ENCODE results near the gene AGAP1. TPM values are rescaled to one million over a fixed set of nuclear protein-coding genes. Genes with fewer than 3 reads are reported as not detected.

Gene AGAP1
- total RNA-seq, 2 experiments from 2014 or later, result 0.89 to 0.97 TPM

DNA sequence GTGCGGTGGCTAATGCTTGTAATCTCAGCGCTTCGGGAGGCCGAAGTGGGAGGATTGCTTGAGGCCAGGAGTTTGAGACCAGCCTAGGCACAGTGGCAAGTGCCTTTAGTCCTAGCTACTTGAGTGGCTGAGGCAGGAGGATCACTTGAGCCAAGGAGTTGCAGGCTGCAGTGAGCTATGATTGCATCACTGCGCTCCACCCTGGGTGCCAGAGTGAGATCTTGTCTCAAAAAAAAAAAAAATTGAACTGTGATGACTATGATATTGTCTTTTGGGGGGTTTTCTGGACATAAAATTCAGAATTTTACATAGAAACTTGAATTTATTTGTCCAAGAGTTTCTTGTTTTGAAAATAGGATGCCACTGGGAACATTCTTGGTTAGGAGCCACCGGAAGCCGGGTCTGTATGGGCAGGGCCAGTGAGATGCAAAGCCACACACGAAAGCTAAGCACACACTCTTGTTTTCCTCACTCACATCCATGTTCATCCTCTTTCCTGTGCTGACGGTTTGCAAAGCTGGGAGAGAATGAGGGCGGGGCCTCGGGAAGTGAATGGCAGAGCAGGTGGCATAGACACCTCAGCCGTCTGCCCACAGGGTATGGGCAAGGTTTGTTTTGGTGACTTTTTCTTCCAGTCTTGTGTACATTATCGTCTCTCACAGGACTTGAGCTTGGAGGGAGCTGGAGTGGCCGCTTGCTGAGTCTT is 12.6 kb downstream of the AGAP1 start:
- POLR2A ChIA-PET, result no interaction called here
- peaks cover 12% of the 10 kb centered on the region for H3K4me1 Mint-ChIP-seq
- H3K27me3 Mint-ChIP-seq, result peaks cover 15% of the 10 kb centered on the region
- no peak overlapping the region for H3K27ac Mint-ChIP-seq
- CTCF ChIA-PET, result interaction anchor here (0.6 kb wide), 2 partner anchors 91 to 907 kb away, joined by 3 read pairs; no protein-coding TSS in a partner anchor
- peaks cover 3% of the 10 kb centered on the region for H3K9me3 Mint-ChIP-seq
- H3K36me3 Mint-ChIP-seq (ENCODE audit: low read depth), result no peaks in the 10 kb centered on the region
- no peak overlapping the region for H3K4me3 Mint-ChIP-seq
- no peak for DNase-seq

DNA sequence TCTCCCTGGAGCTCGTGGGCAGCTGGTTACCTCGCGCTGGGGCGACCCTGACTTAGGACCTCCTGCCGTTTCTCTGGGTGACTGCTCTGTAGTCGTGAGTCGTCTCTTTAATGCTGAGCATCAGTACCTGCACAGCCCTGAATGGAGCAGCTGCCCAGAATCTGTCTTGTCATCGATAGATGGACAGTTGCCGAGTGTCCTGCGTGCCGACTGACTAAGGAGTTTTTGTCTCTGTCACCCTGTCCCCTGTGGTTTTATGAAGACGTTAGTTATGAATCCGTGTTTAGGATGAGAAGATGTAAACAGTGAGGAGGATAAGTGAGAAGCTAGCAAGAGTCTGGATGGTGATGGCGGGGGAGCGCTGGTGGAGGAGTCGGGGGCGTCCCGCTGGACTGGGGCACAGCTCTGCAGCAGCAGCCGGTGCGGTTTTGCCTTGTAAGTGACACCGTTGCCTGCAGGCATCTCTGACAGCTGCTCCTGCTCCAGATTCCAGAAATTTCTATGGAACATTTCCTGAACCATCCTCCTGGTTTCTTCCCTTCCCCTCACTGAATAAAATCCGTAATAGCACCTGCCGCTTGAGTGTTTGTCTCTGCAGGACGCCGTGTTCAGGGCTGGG is 13.3 kb downstream of the AGAP1 start:
- DNase-seq, result no peak
- Mint-ChIP-seq H3K27ac (no peak overlapping the region), H3K4me1 (peaks cover 5% of the 10 kb centered on the region), H3K27me3 (peaks cover 11% of the 10 kb centered on the region), H3K36me3 (ENCODE audit: low read depth) (no peaks in the 10 kb centered on the region), H3K4me3 (no peak overlapping the region), H3K9me3 (peaks cover 3% of the 10 kb centered on the region)
- ChIA-PET CTCF (interaction anchor here (0.6 kb wide), 1 partner anchor 908 kb away, joined by 3 read pairs; no protein-coding TSS in a partner anchor), POLR2A (no interaction called here)

DNA sequence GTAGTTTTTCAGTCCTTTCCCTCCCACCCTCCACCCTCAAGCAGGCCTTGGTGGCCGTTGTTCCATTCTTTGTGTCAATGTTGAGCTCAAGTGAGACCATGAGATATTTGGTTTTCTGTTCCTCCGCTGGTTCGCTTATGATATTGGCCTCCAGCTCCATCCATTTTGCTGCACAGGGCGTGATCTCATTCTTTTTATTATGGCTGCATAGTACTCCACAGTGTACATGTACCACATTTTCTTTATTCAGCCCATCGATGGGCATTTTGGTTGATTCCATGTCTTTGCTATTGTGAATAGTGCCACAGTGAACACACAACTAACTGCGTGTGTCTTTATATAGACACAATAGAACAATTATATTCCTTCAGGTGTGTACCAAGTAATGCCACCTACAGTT is 14.1 kb downstream of the AGAP1 start:
- peaks cover 4% of the 10 kb centered on the region for H3K27me3 Mint-ChIP-seq
- ChIA-PET POLR2A (no interaction called here), CTCF (no interaction called here)
- H3K36me3 Mint-ChIP-seq (ENCODE audit: low read depth), result no peaks in the 10 kb centered on the region
- peaks cover 3% of the 10 kb centered on the region for H3K9me3 Mint-ChIP-seq
- no peak for DNase-seq
- H3K27ac Mint-ChIP-seq, result no peak overlapping the region
- H3K4me3 Mint-ChIP-seq, result no peak overlapping the region
- no peaks in the 10 kb centered on the region for H3K4me1 Mint-ChIP-seq

DNA sequence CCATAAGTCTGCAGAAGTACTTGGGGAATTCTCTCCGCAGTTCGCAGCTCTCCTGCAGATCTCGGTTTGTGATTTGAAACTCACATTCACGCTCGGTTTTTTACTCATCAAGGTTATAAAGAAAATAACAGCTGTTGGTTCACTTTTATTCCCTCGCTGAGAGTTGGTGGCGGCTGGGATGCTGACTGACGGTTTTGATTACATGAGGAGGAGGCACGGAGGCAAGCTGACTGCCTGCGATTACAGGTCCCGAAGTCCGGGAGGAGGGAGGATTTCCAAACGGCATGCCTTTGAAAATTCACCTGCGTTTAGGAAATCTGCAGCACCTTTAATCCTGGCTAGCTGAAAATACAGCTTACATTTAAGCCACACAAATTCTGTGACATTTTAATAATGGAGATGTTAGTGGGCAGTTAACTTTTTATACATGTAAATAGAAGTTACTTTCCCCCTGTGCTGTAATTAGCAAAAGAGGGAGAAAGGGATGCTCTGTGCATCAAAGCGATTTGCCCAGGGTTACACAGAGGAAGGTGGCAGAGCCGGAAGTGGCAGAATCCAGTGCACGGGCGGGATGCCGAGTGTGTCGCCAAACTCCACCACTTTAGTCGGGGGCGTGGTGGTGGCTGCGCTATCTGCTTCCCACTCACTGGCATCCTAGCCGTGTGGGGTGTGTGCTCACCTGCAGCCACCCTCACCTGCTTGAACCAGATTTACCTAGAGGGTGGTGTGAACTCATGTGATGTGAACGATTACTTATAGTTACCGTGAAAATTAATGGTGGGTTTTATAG is 14.7 kb downstream of the AGAP1 start:
- Mint-ChIP-seq H3K27ac (no peak overlapping the region), H3K36me3 (ENCODE audit: low read depth) (no peaks in the 10 kb centered on the region), H3K4me3 (no peak overlapping the region), H3K27me3 (no peaks in the 10 kb centered on the region), H3K9me3 (peaks cover 3% of the 10 kb centered on the region), H3K4me1 (no peaks in the 10 kb centered on the region)
- ChIA-PET POLR2A (no interaction called here), CTCF (no interaction called here)
- DNase-seq, result no peak

DNA sequence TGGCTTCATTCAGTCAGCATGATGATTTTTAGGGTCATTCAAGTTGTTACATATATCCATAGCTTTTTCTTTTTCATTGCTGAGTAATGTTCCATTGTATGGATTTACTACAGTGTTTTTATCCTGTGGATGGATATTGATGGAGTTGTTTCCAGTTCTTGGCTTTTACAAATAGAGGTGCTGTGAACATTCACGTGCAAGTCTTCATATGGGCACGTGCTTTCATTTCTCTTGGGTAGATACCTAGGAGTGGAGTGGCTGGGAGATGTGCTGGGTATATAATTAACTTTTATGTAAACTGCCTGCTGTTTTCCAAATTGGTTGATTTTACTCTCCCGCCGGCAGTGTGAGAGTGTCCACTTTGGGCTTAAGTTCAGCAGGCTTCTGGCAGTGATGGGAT is 16.5 kb downstream of the AGAP1 start:
- H3K27me3 Mint-ChIP-seq, result no peaks in the 10 kb centered on the region
- DNase-seq, result no peak
- ChIA-PET POLR2A (no interaction called here), CTCF (no interaction called here)
- no peak overlapping the region for H3K27ac Mint-ChIP-seq
- no peak overlapping the region for H3K4me3 Mint-ChIP-seq
- H3K9me3 Mint-ChIP-seq, result peaks cover 3% of the 10 kb centered on the region
- H3K36me3 Mint-ChIP-seq (ENCODE audit: low read depth), result no peaks in the 10 kb centered on the region
- H3K4me1 Mint-ChIP-seq, result no peaks in the 10 kb centered on the region

DNA sequence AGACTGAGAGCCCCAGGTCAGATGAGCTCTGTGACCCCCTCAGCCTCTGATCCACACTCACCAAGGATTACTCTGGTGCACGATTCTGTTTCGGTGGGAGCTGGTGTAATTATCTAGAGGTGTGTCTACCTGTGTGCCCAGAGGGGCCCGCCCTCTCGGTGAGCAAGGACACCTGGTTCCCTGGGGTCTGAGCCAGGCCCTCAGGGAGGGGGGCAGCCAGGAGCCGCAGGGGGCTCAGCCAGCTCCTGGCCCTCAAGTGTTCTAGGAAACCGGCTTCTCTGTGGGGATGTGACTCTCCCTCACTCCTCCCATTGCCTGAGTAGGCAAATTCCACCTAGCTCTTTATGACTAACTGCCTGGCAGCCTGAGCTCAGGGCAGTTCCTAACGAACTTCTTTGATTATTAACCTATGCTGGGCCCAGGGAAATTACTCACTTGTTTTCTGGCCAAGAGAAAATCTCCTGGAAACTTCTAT is 17.4 kb downstream of the AGAP1 start:
- Mint-ChIP-seq H3K27ac (no peak overlapping the region), H3K27me3 (no peaks in the 10 kb centered on the region), H3K36me3 (ENCODE audit: low read depth) (no peaks in the 10 kb centered on the region), H3K4me1 (no peaks in the 10 kb centered on the region), H3K4me3 (no peak overlapping the region), H3K9me3 (peaks cover 3% of the 10 kb centered on the region)
- POLR2A ChIA-PET, result no interaction called here
- CTCF ChIA-PET, result no interaction called here
- no peak for DNase-seq

- DNase-seq, result no peak
- H3K9me3 Mint-ChIP-seq, result peaks cover 3% of the 10 kb centered on the region
- no peak overlapping the region for H3K4me3 Mint-ChIP-seq
- H3K4me1 Mint-ChIP-seq, result no peaks in the 10 kb centered on the region
- ChIA-PET CTCF (no interaction called here), POLR2A (no interaction called here)
- no peak overlapping the region for H3K27ac Mint-ChIP-seq
- H3K36me3 Mint-ChIP-seq (ENCODE audit: low read depth), result no peaks in the 10 kb centered on the region
- no peaks in the 10 kb centered on the region for H3K27me3 Mint-ChIP-seq
Observed at GRCh38 chr2:235511751-235512698, 18.2 kb downstream of the AGAP1 start.

DNA sequence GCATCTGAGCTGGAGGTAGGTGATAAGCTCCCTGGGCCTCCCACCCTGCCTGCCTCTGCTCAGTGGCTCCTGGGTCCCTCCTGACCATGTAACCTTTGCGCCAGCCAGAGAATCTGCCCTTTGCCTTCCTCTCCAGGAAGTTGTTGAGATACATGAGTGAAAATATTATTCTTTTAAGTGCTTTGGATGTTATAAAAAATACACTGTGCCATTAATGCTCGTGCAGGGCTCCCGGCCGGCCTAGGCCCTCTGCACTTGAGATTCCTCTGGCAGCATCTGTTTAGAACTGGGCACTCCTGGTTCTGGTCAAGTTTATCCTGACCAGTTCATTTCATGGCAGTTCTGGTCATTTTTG is 18.8 kb downstream of the AGAP1 start:
- DNase-seq, result no peak

DNA sequence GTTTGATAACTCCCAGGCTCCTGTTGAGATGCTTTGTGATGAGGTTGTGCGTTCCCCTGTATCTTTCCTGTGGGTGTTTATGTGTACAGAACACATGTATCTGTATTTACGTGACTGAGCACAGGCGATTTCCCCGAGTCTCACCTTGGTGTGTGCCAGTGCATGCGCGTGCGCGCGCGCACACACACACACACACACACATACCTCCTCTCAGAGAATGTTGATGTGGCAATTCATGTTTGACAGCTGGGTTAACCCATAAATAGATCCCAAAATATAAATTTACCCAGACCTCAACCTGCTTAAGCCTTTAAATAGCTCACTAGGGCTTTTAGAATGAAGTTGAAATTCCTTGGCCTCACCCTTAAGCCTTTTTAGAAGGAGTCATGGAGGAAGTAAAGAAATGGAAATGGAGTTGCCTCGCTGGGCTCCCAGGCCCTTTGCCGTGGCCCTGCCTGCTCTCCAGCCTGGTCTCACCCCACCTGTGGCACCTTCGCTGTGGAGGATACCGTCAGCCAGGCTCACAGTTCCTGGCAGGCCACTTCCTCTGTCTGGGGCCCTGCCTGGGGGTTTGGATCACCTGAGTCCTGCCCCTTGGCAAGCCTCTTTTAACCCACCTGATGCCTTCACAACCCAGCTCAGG is 20.3 kb downstream of the AGAP1 start:
- POLR2A ChIA-PET, result no interaction called here

More for the DNA sequence above, 18.8 kb downstream of the AGAP1 start:
- Mint-ChIP-seq H3K9me3 (peaks cover 3% of the 10 kb centered on the region), H3K27me3 (no peaks in the 10 kb centered on the region), H3K4me3 (no peak overlapping the region), H3K27ac (no peak overlapping the region), H3K36me3 (ENCODE audit: low read depth) (no peaks in the 10 kb centered on the region), H3K4me1 (no peaks in the 10 kb centered on the region)
- CTCF ChIA-PET, result no interaction called here
- POLR2A ChIA-PET, result no interaction called here

GRCh38 chr2:235514627-235515363 is 21.0 kb downstream of the AGAP1 start:
- DNase-seq, result no peak
- H3K4me1 Mint-ChIP-seq, result no peaks in the 10 kb centered on the region
- no peak overlapping the region for H3K4me3 Mint-ChIP-seq
- ChIA-PET CTCF (no interaction called here), POLR2A (no interaction called here)
- H3K36me3 Mint-ChIP-seq (ENCODE audit: low read depth), result no peaks in the 10 kb centered on the region
- H3K27ac Mint-ChIP-seq, result no peak overlapping the region
- H3K9me3 Mint-ChIP-seq, result no peaks in the 10 kb centered on the region
- no peaks in the 10 kb centered on the region for H3K27me3 Mint-ChIP-seq

More for the DNA sequence above, 20.3 kb downstream of the AGAP1 start:
- no peak overlapping the region for H3K4me3 Mint-ChIP-seq
- H3K27ac Mint-ChIP-seq, result no peak overlapping the region
- no peak for DNase-seq
- H3K9me3 Mint-ChIP-seq, result no peaks in the 10 kb centered on the region
- no peaks in the 10 kb centered on the region for H3K27me3 Mint-ChIP-seq
- CTCF ChIA-PET, result interaction anchor here (1.1 kb wide), 1 partner anchor 12 kb away, joined by 3 read pairs; no protein-coding TSS in a partner anchor
- H3K36me3 Mint-ChIP-seq (ENCODE audit: low read depth), result no peaks in the 10 kb centered on the region
- no peaks in the 10 kb centered on the region for H3K4me1 Mint-ChIP-seq

DNA sequence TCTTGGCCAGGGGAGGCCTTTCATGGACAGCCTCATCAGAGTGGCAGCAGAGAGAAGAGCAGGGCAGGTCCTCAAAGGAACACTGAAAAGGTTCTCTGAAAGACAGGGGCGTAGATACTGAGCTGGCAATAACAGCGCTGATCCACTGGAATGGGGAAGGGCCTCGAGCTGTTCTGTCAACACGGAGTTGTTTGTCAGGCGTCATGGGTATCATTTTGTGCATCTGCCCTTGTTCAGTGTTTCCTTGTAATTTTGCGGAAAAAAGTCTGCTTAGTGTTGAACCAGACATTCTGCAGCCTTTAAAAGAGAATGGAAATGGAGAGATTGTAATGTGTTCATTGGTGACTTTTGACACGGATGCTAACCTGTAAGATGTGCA is 21.5 kb downstream of the AGAP1 start:
- H3K27ac Mint-ChIP-seq, result no peak overlapping the region
- H3K9me3 Mint-ChIP-seq, result no peaks in the 10 kb centered on the region
- H3K4me1 Mint-ChIP-seq, result no peaks in the 10 kb centered on the region
- CTCF ChIA-PET, result no interaction called here
- no peak overlapping the region for H3K4me3 Mint-ChIP-seq
- POLR2A ChIA-PET, result no interaction called here
- H3K36me3 Mint-ChIP-seq (ENCODE audit: low read depth), result no peaks in the 10 kb centered on the region
- no peaks in the 10 kb centered on the region for H3K27me3 Mint-ChIP-seq
- DNase-seq, result no peak

DNA sequence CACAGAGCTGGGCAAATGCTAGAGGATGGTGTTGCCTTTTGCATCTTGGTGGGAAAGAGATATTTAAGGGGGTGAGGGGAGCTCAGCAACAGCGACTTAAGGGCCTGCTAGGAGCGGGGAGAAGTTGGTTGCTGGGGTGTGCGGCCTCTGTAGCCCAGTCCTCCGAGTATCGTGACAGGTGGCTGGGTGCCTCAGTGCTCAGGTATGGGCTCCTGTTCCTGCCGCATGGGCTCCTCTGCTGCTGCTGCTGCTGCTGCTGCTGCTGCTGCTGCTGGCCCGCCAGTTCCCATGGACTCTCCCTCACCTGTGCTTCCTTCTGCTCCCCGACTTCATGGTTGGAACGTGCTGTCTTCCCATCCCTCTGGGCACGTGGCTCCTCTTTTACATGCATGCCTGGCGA is 22.0 kb downstream of the AGAP1 start:
- no peak overlapping the region for H3K27ac Mint-ChIP-seq
- H3K9me3 Mint-ChIP-seq, result no peaks in the 10 kb centered on the region
- H3K36me3 Mint-ChIP-seq (ENCODE audit: low read depth), result no peaks in the 10 kb centered on the region
- H3K27me3 Mint-ChIP-seq, result no peaks in the 10 kb centered on the region
- H3K4me1 Mint-ChIP-seq, result no peaks in the 10 kb centered on the region
- POLR2A ChIA-PET, result no interaction called here
- no peak overlapping the region for H3K4me3 Mint-ChIP-seq
- CTCF ChIA-PET, result no interaction called here
- DNase-seq, result no peak
